Common myeloid progenitor, CD34-positive (primary cell): ENCODE measurements around the gene GABBR2.

ENCODE experiments used
- CTCF ChIA-PET: fragments of 350-600 bp; sonication (Branson Sonifier 250); formaldehyde crosslinking; loops from one replicate; lab custom pipeline; 2021; ENCODE audit warnings: antibody characterized with exemption; lab: Charles Lee
- POLR2A ChIA-PET: fragments of 350-600 bp; sonication (Branson Sonifier 250); formaldehyde crosslinking; loops from one replicate; lab custom pipeline; 2021; ENCODE audit warnings: antibody characterized with exemption; lab: Charles Lee
- DNase-seq, 3 donors: peaks; one replicate each; pipeline versions ENCODE4 v3.0.0 to v3.0.0-alpha.2; 2013
- H3K27ac ChIP-seq, 2 experiments: 1 replicate in 1 of 2; 2 replicates in 1 of 2; pipeline ENCODE4 v1.7.0; 2013; ENCODE audit warnings: inconsistent platforms in 2 of 2, low read length in 2 of 2, mild to moderate bottlenecking in 2 of 2, low read depth in 1 of 2, moderate library complexity in 1 of 2; ENCODE audit not compliant: severe bottlenecking in 2 of 2, insufficient read depth in 1 of 2, poor library complexity in 1 of 2
- H3K27me3 ChIP-seq, 5 experiments: replicated peaks in 2 of 5; 1 replicate in 3 of 5; 2 replicates in 2 of 5; pipeline versions ENCODE4 v1.6.1 to v1.7.0; 2013; ENCODE audit warnings: low read length in 4 of 5, mild to moderate bottlenecking in 2 of 5, moderate library complexity in 2 of 5, inconsistent platforms in 1 of 5; ENCODE audit not compliant: insufficient read depth in 5 of 5, control insufficient read depth in 4 of 5
- H3K36me3 ChIP-seq, 4 experiments: 1 replicate in 2 of 4; 2 replicates in 2 of 4; pipeline versions ENCODE4 v1.6.1 to v1.7.0; 2013; ENCODE audit warnings: low read length in 3 of 4, control low read depth in 1 of 4, mild to moderate bottlenecking in 1 of 4; ENCODE audit not compliant: control insufficient read depth in 4 of 4, insufficient read depth in 4 of 4
- H3K4me1 ChIP-seq, 4 experiments: 1 replicate in 3 of 4; 2 replicates in 1 of 4; pipeline versions ENCODE4 v1.6.1 to v1.7.1; 2013; ENCODE audit warnings: low read length in 3 of 4, mild to moderate bottlenecking in 3 of 4, control low read depth in 1 of 4, inconsistent platforms in 1 of 4, moderate library complexity in 1 of 4; ENCODE audit not compliant: control insufficient read depth in 4 of 4, insufficient read depth in 4 of 4; ENCODE audit errors: control extremely low read depth in 1 of 4
- H3K4me3 ChIP-seq, 7 experiments: 1 replicate in 4 of 7; 2 replicates in 3 of 7; pipeline versions ENCODE4 v1.5.1 to v1.7.0; 2013; ENCODE audit warnings: mild to moderate bottlenecking in 7 of 7, low read length in 6 of 7, moderate library complexity in 6 of 7, inconsistent platforms in 2 of 7, low read depth in 2 of 7, control low read depth in 1 of 7; ENCODE audit not compliant: insufficient read depth in 4 of 7, control insufficient read depth in 1 of 7; ENCODE audit errors: extremely low read depth in 1 of 7
- H3K9me3 ChIP-seq, 5 experiments: 1 replicate in 4 of 5; 2 replicates in 1 of 5; pipeline versions ENCODE4 v1.6.1 to v1.7.1; 2013; ENCODE audit warnings: low read length in 4 of 5, mild to moderate bottlenecking in 2 of 5, inconsistent platforms in 1 of 5, low read depth in 1 of 5, moderate library complexity in 1 of 5; ENCODE audit not compliant: control insufficient read depth in 4 of 5, insufficient read depth in 2 of 5; ENCODE audit errors: control extremely low read depth in 1 of 5
- whole genome bisulfite sequencing: methylation state at CpG from one replicate; pipeline ENCODE4 v1.1.5; 2013; ENCODE audit not compliant: insufficient coverage; 5-methylcytosine and 5-hydroxymethylcytosine counted together

GABBR2 gene

DNA sequence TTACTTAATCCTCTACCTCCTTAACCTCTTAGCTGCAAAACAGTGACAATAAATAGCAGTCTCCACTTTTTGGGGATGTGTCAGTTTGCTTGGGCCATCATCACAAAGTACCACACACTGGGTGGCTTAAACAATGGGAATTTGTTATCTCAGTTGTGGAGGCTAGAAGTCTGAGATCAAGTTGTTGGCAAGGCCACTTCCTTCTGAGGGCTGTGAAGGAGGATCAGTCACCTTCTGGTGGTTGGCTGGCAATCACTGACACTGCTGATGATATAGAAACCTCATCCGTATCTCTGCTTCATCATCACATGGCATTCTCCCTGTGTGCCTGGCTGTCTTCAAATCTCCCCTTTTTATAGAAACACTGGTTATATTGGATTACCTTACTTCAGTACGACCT is 266.2 kb downstream of the GABBR2 start:
- DNase-seq: no peak
- ChIA-PET POLR2A (no interaction called here), CTCF (no interaction called here)
- Histone ChIP-seq H3K4me3 (no peak overlapping the region), H3K4me1 (no peaks in the 10 kb centered on the region), H3K36me3 (no peaks in the 10 kb centered on the region), H3K9me3 (no peaks in the 10 kb centered on the region), H3K27me3 (peaks cover 0 to 13% (median 8%) of the 10 kb centered on the region in 5 experiments), H3K27ac (no peak overlapping the region)
- WGBS: no CpG with 5 or more reads among the region's 2 CpGs

DNA sequence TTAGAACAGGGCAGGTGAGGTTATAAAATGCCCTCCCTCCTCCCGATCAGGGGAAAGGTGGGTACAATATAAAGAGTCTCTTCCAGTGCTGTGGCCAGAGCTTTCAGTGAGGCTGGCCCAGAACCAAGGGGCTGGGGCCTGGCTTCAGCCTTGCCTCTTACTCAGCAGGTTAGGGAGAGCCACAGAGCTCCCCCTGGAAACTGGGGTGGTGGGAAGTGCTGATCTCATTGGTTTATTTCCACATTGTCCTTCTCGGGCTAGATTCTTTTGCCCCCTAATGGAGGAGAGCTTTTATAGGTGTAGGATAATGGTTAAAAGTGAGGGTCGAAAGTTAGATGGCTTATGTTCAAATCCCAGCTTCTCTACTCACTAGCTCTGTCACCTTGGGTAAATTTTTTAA is 266.6 kb downstream of the GABBR2 start:
- ChIA-PET POLR2A (no interaction called here), CTCF (no interaction called here)
- Histone ChIP-seq H3K9me3 (no peaks in the 10 kb centered on the region), H3K27ac (no peak overlapping the region), H3K36me3 (no peaks in the 10 kb centered on the region), H3K4me1 (no peaks in the 10 kb centered on the region), H3K27me3 (peaks cover 0 to 13% (median 8%) of the 10 kb centered on the region in 5 experiments), H3K4me3 (no peak overlapping the region)
- WGBS: no CpG with 5 or more reads among the region's 3 CpGs
- no peak for DNase-seq

- no peak for DNase-seq
- H3K9me3 ChIP-seq: no peaks in the 10 kb centered on the region
- peaks cover 0 to 13% (median 0%) of the 10 kb centered on the region in 5 experiments for H3K27me3 ChIP-seq
- H3K27ac ChIP-seq: no peak overlapping the region
- H3K36me3 ChIP-seq: no peaks in the 10 kb centered on the region
- H3K4me1 ChIP-seq: no peaks in the 10 kb centered on the region
- no peak overlapping the region for H3K4me3 ChIP-seq
- ChIA-PET CTCF (no interaction called here), POLR2A (no interaction called here)
- 94% methylated on average over 2 of the region's 3 CpGs for WGBS
These were observed 270.1 kb downstream of the GABBR2 start for GRCh38 chr9:98438666-98439065.

DNA sequence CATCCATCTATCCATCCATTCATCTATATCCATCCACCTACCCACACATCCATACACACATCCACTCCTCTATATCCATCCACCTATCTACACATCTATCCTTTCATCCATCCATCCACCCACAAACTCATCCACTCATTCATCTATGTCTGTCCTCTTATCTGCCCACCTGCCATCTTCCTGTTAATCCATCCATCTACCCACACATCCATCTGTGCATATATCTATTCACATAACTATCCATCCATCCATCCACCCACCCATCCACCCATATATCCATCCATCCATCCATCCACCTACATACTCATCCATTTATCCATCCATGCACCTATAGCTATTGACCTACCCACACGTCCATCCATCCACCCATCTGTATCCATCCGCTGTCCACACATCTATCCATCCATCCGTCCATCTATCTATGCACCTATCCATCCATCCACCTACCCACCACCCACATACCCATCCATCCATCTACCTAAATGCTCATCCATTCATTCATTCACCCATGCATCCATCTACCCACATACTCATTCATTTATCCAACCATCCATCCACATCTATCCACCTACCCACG is 271.2 kb downstream of the GABBR2 start:
- Histone ChIP-seq H3K9me3 (no peaks in the 10 kb centered on the region), H3K27ac (no peak overlapping the region), H3K4me1 (no peaks in the 10 kb centered on the region), H3K27me3 (peaks cover 0 to 9% (median 0%) of the 10 kb centered on the region in 5 experiments), H3K4me3 (no peak overlapping the region), H3K36me3 (no peaks in the 10 kb centered on the region)
- ChIA-PET CTCF (no interaction called here), POLR2A (no interaction called here)
- 95% methylated on average over 4 of the region's 4 CpGs for WGBS
- DNase-seq: no peak

- H3K4me3 ChIP-seq: no peak overlapping the region
- CTCF ChIA-PET: no interaction called here
- POLR2A ChIA-PET: no interaction called here
- 88% methylated on average over 1 of the region's 4 CpGs for WGBS
- DNase-seq: no peak
- no peaks in the 10 kb centered on the region for H3K27me3 ChIP-seq
- no peaks in the 10 kb centered on the region for H3K9me3 ChIP-seq
- H3K36me3 ChIP-seq: no peaks in the 10 kb centered on the region
- H3K27ac ChIP-seq: no peak overlapping the region
- H3K4me1 ChIP-seq: no peaks in the 10 kb centered on the region
These were observed 275.8 kb downstream of the GABBR2 start for GRCh38 chr9:98432960-98433359.

- 87% methylated on average over 6 of the region's 6 CpGs for WGBS
- Histone ChIP-seq H3K27ac (no peak overlapping the region), H3K9me3 (no peaks in the 10 kb centered on the region), H3K4me1 (no peaks in the 10 kb centered on the region), H3K27me3 (no peaks in the 10 kb centered on the region), H3K36me3 (no peaks in the 10 kb centered on the region), H3K4me3 (no peak overlapping the region)
- no peak for DNase-seq
- ChIA-PET CTCF (no interaction called here), POLR2A (no interaction called here)
These were observed 276.6 kb downstream of the GABBR2 start for GRCh38 chr9:98432134-98432533.

DNA sequence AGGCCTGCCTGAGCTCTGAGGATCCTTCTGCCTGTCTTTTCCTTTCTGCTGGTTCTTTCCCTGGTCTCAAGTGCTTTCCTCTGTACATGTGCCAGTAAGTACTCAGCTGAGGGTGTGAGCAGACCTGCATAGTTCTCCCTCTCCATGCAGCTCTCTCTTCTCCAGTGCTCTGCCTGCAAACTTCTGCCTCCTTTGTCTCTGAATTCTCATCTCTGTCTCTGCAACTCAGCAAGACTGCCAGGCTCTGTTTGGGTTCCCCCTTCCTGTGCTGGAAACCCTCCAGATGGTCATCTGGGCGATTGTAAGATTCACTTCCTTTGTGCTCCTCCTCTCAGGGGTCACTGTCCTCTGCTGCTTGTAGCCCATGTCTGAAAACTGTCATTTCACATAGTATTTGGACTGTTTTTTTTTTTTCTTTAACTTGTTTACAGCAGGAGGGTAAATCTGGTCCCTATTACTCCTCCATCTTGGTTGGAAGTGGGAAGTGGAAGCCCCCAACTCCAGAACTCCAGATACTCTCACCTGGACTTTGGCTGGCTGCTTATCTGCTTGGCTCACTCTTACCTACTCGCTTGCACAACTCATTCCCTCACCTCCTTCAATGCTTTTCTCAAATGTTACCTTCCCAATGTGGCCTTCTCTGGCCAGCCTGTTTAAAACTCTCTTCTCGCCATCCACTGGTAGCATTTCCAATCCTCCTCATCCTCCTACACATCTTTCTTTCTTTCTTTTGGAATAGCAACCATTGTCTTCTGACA is 278.0 kb downstream of the GABBR2 start:
- Histone ChIP-seq H3K4me3 (no peak overlapping the region), H3K27me3 (no peaks in the 10 kb centered on the region), H3K36me3 (no peaks in the 10 kb centered on the region), H3K9me3 (no peaks in the 10 kb centered on the region), H3K27ac (no peak overlapping the region), H3K4me1 (no peaks in the 10 kb centered on the region)
- DNase-seq: no peak
- ChIA-PET CTCF (no interaction called here), POLR2A (interaction anchor here (0.6 kb wide), 1 partner anchor 55 kb away, joined by 3 read pairs; no protein-coding TSS in a partner anchor)
- WGBS: 80% methylated on average over 2 of the region's 3 CpGs
